HepG2 (cell line): ENCODE data around the gene EVA1A. TPM values are rescaled to one million over a fixed set of nuclear protein-coding genes. Genes with fewer than 3 reads are reported as not detected.
A peak's percentile ranks its signal among the peaks of the same experiment; 100 is the strongest.

Experiments used
- ATAC-seq: fragments of 200-7000 bp; cut with Tn5 transposase; 3 replicates; pipeline ENCODE4 v1.9.1; 2020; ENCODE audit warnings: mild to moderate bottlenecking, moderate library complexity
- BruUV-seq: library from RNA; stranded (reverse); fragments of 400-500 nt; replicated peaks from 2 replicates; lab custom pipeline; 2021; lab: Mats Ljungman, UMichigan
- CTCF ChIA-PET: fragments of 300-600 bp; formaldehyde crosslinking; extraction: SDS; loops from one replicate; lab custom pipeline; 2021; ENCODE audit warnings: low total read pairs, inconsistent platforms, low intra/inter-chr PET ratio; lab: Yijun Ruan, JAX
- POLR2A ChIA-PET: fragments of 350-600 bp; sonication (Branson Sonifier 250); formaldehyde crosslinking; loops from one replicate; lab custom pipeline; 2020; ENCODE audit warnings: antibody characterized with exemption, inconsistent platforms; lab: Yijun Ruan, JAX
- DNase-seq: peaks from one replicate; pipeline ENCODE4 v3.0.0-alpha.2; 2015; ENCODE audit warnings: low spot score
- FAIRE-seq: peaks from 3 replicates; lab custom pipeline; 2011; peaks lifted over from hg19 to GRCh38; lab: Jason Lieb, UNC
- H2AFZ ChIP-seq: one replicate; pipeline ENCODE4 v1.6.1; 2011; ENCODE audit warnings: low read length, inconsistent platforms
- H3K27ac ChIP-seq: fragments of 300-600 bp; 3 replicates; pipeline ENCODE4 v1.8.0; 2011; ENCODE audit warnings: mixed run types, mild to moderate bottlenecking, mixed read lengths, low read length, inconsistent platforms; ENCODE audit not compliant: insufficient read depth; ENCODE audit errors: extremely low read length
- H3K27me3 ChIP-seq, 2 experiments: fragments of 200-600 bp in 1 of 2; 2 replicates in 1 of 2; 3 replicates in 1 of 2; pipeline versions ENCODE4 v1.6.0 to v1.8.0; 2011; ENCODE audit warnings: low read length in 2 of 2, mild to moderate bottlenecking in 2 of 2, moderate library complexity in 2 of 2, inconsistent platforms in 1 of 2; ENCODE audit not compliant: insufficient read depth in 2 of 2, control insufficient read depth in 1 of 2
- H3K36me3 ChIP-seq, 2 experiments: fragments of 200-600 bp in 1 of 2; replicated peaks in 1 of 2; 2 replicates in 1 of 2; 3 replicates in 1 of 2; pipeline versions ENCODE4 v1.5.1 to v1.8.0; 2011; ENCODE audit warnings: low read length in 2 of 2, inconsistent platforms in 1 of 2; ENCODE audit not compliant: insufficient read depth in 2 of 2, control insufficient read depth in 1 of 2
- H3K4me1 ChIP-seq: 2 replicates; pipeline ENCODE4 v1.5.1; 2012; ENCODE audit warnings: low read length, inconsistent platforms; ENCODE audit not compliant: insufficient read depth
- H3K4me2 ChIP-seq: 2 replicates; pipeline ENCODE4 v1.6.0; 2011; ENCODE audit warnings: low read depth, low read length, inconsistent platforms
- H3K4me3 ChIP-seq, 3 experiments: fragments of 200-600 bp in 1 of 3; sonication (generic), shearing (Covaris generic) in 1 of 3; replicated peaks in 1 of 3; 2 replicates each; pipeline ENCODE4 v1.5.1; 2011 to 2016; ENCODE audit warnings: low read length in 3 of 3, inconsistent platforms in 2 of 3, low read depth in 2 of 3, mild to moderate bottlenecking in 2 of 3, control low read depth in 1 of 3, mixed read lengths in 1 of 3; ENCODE audit not compliant: insufficient read depth in 1 of 3
- H3K79me2 ChIP-seq: one replicate; pipeline ENCODE4 v1.6.1; 2011; ENCODE audit warnings: low read length, inconsistent platforms; ENCODE audit not compliant: insufficient read depth
- H3K9ac ChIP-seq: 2 replicates; pipeline ENCODE4 v1.6.0; 2011; ENCODE audit warnings: mild to moderate bottlenecking, low read depth, low read length, inconsistent platforms; ENCODE audit not compliant: insufficient read depth
- H3K9me3 ChIP-seq: 2 replicates; pipeline ENCODE4 v1.5.1; 2012; ENCODE audit warnings: mild to moderate bottlenecking, low read length
- H4K20me1 ChIP-seq: 2 replicates; pipeline ENCODE4 v1.6.0; 2011; ENCODE audit warnings: inconsistent platforms, mild to moderate bottlenecking, low read length, moderate library complexity; ENCODE audit not compliant: insufficient read depth
- CEBPB ChIP-seq: IDR thresholded peaks from 2 replicates; pipeline ENCODE4 v1.6.1; 2011; ENCODE audit warnings: low read depth, low read length, improper control_type of control experiment, borderline replicate concordance
- DNMT1 ChIP-seq: sonication (generic); formaldehyde crosslinking; IDR thresholded peaks from 2 replicates; pipeline ENCODE4 v1.5.1; 2020; ENCODE audit warnings: mild to moderate bottlenecking, missing genetic modification reagents
- FOSL2 ChIP-seq: sonication (generic); formaldehyde crosslinking; IDR thresholded peaks from 2 replicates; pipeline ENCODE4 v1.4.0; 2020; ENCODE audit warnings: missing genetic modification reagents
- HOXA9 ChIP-seq: sonication (generic); formaldehyde crosslinking; IDR thresholded peaks from 2 replicates; pipeline ENCODE4 v1.8.1; 2022; ENCODE audit warnings: missing genetic modification reagents, mild to moderate bottlenecking, moderate library complexity, borderline replicate concordance
- NFYB ChIP-seq: sonication (generic); formaldehyde crosslinking; IDR thresholded peaks from 2 replicates; pipeline ENCODE4 v1.4.0; 2020; ENCODE audit warnings: missing genetic modification reagents
- WGBS: methylation state at CpG from one replicate; pipeline ENCODE4 v1.1.6; 2017; ENCODE audit warnings: low lambda C conversion rate; 5-methylcytosine and 5-hydroxymethylcytosine counted together
- in situ Hi-C: cut with HindIII; loops from 2 replicates; pipeline ENCODE4 v1.10.0; 2017; ENCODE audit warnings: low pct_unique_long_range_greater_than_20kb; ENCODE audit not compliant: extremely low pct_ligation_motif_present
- intact Hi-C: fragments of 100-400 bp; cut with micrococcal nuclease; formaldehyde crosslinking; loops from one replicate; pipeline ENCODE4 v1.10.0; 2022; ENCODE audit not compliant: unreplicated experiment
- polyA plus RNA-seq, 8 experiments: library from polyadenylated mRNA; depleted of rRNA in 3 of 8; stranded (reverse) in 7 of 8; unstranded in 1 of 8; fragments of >200 nt; fragmentation: Illumina TruSeq in 4 of 8; extraction: Trizol in 4 of 8; gene quantifications; 2 replicates each; pipeline versions ENCODE4 v1.2.1 to v1.2.3, GENCODE V29; 2011 to 2016; ENCODE audit warnings: low read depth in 4 of 8, missing spikeins in 1 of 8, mixed read lengths in 1 of 8; ENCODE audit not compliant: insufficient read depth in 1 of 8
- total RNA-seq, 5 experiments: library from RNA; depleted of rRNA; stranded (reverse); fragments of >200 nt; fragmentation: Illumina TruSeq; extraction: Trizol; gene quantifications; 2 replicates each; pipeline ENCODE4 v1.2.3, GENCODE V29; 2016; ENCODE audit warnings: low read depth in 1 of 5
- TF ChIP-seq, protein P1 (sequence below): sonication (generic); formaldehyde crosslinking; IDR thresholded peaks from 2 replicates; pipeline ENCODE4 v1.9.0; 2021; ENCODE audit warnings: missing genetic modification reagents, borderline replicate concordance
- TF ChIP-seq, protein P2 (sequence below): sonication (generic); formaldehyde crosslinking; IDR thresholded peaks from 2 replicates; pipeline ENCODE4 v1.4.0; 2020; ENCODE audit warnings: missing genetic modification reagents

The EVA1A gene
- total and polyA plus RNA-seq, 2 of the 13 experiments (the other 11 are each of a cell fraction or from before 2014, with no cell fraction given), result 57.5 to 57.8 TPM

DNA sequence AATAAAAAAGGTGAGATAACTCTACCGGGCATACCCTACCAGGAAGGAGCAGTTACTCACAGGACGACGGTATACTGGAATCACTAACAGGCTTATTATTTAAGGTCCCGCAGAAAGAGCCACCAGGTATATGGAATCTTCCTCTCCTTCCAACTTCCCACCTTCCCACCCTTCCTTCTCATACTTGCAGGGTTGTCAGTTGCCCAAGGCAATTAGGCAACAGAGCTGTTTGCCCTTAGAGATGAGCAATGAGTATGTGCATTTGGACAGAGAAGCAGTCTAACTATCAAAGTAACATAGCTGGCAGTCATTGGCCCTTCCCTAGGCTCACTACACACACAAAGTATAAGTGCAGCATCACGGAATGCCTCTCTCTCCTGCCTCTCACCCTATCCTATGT is 32.1 kb upstream of the EVA1A start:
- FAIRE-seq, result no peak
- Histone ChIP-seq H2AFZ (no peak overlapping the region), H3K27me3 (no peaks in the 10 kb centered on the region; a peak in 1 of 5 replicates), H3K9me3 (no peaks in the 10 kb centered on the region), H3K36me3 (no peaks in the 10 kb centered on the region), H3K4me2 (no peak overlapping the region), H3K4me1 (peaks cover 25% of the 10 kb centered on the region), H3K27ac (no peak overlapping the region), H3K9ac (no peak overlapping the region), H3K79me2 (no peaks in the 10 kb centered on the region), H3K4me3 (no peak overlapping the region), H4K20me1 (no peaks in the 10 kb centered on the region)
- intact Hi-C loops, result no loop called here
- in situ Hi-C loops, result no loop called here
- no peak for TF ChIP-seq NFYB (CRISPR knock-in tag)
- DNase-seq, result no peak
- ChIA-PET CTCF (no interaction called here), POLR2A (no interaction called here)
- BruUV-seq, result no TSS peak
- WGBS, result 82% methylated on average over 5 of the region's 5 CpGs
- no peak for ATAC-seq

GRCh38 chr2:75592030-75592429 is 31.3 kb upstream of the EVA1A start:
- intact Hi-C loops (no loop called here), in situ Hi-C loops (no loop called here)
- CTCF ChIA-PET, result no interaction called here
- Histone ChIP-seq H4K20me1 (no peaks in the 10 kb centered on the region), H2AFZ (no peak overlapping the region), H3K4me2 (no peak overlapping the region), H3K9ac (no peak overlapping the region; the same call in 1 of the 2 replicates), H3K4me3 (no peak overlapping the region), H3K27ac (no peak overlapping the region), H3K9me3 (no peaks in the 10 kb centered on the region), H3K79me2 (no peaks in the 10 kb centered on the region)
- peak; percentile 41 for DNase-seq
- POLR2A ChIA-PET, result no interaction called here
- no TSS peak for BruUV-seq
- 0 out of 2 replicates have a peak, but pooled peaks have one; percentile 42 for TF ChIP-seq HOXA9 (CRISPR knock-in tag)
- TF ChIP-seq FOSL2 (CRISPR knock-in tag), result peak; percentile 35; the same call in 1 of the 2 replicates
- peak; percentile 39; the same call in 1 of the 2 replicates for TF ChIP-seq CEBPB
- TF ChIP-seq, protein P1, sequence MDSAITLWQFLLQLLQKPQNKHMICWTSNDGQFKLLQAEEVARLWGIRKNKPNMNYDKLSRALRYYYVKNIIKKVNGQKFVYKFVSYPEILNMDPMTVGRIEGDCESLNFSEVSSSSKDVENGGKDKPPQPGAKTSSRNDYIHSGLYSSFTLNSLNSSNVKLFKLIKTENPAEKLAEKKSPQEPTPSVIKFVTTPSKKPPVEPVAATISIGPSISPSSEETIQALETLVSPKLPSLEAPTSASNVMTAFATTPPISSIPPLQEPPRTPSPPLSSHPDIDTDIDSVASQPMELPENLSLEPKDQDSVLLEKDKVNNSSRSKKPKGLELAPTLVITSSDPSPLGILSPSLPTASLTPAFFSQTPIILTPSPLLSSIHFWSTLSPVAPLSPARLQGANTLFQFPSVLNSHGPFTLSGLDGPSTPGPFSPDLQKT (CRISPR knock-in tag), result no peak
- no peak for TF ChIP-seq DNMT1
- TF ChIP-seq, protein P2, sequence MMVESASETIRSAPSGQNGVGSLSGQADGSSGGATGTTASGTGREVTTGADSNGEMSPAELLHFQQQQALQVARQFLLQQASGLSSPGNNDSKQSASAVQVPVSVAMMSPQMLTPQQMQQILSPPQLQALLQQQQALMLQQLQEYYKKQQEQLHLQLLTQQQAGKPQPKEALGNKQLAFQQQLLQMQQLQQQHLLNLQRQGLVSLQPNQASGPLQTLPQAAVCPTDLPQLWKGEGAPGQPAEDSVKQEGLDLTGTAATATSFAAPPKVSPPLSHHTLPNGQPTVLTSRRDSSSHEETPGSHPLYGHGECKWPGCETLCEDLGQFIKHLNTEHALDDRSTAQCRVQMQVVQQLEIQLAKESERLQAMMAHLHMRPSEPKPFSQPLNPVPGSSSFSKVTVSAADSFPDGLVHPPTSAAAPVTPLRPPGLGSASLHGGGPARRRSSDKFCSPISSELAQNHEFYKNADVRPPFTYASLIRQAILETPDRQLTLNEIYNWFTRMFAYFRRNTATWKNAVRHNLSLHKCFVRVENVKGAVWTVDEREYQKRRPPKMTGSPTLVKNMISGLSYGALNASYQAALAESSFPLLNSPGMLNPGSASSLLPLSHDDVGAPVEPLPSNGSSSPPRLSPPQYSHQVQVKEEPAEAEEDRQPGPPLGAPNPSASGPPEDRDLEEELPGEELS (CRISPR knock-in tag), result no peak
- TF ChIP-seq, all 625 proteins: peak for 3
- FAIRE-seq, result no peak
- H3K4me1 ChIP-seq, result peaks cover 25% of the 10 kb centered on the region
- 40% methylated on average over 4 of the region's 4 CpGs for WGBS
- H3K36me3 ChIP-seq, result no peaks in the 10 kb centered on the region
- H3K27me3 ChIP-seq, result no peaks in the 10 kb centered on the region; a peak in 1 of 5 replicates
- no peak for ATAC-seq
